HG03045 (cell line): ENCODE results near the gene EPS8L1.
"Not testable (repeated sequence)": the region's sequence is repeated elsewhere in the genome, so short reads cannot be mapped to it uniquely, and the experiment has no call there.

Source experiments
- ATAC-seq: cut with Tn5 transposase; IDR thresholded peaks from one replicate; pipeline ENCODE4 v1.9.1; 2021; ENCODE audit warnings: mild to moderate bottlenecking, moderate library complexity; ENCODE audit not compliant: unreplicated experiment

Gene EPS8L1

GRCh38 chr19:55048446-55048845 lies 27.2 kb upstream of the EPS8L1 start:
- no peak for ATAC-seq

- no peak for ATAC-seq
Observed at GRCh38 chr19:55050749-55051532, 24.7 kb upstream of the EPS8L1 start.

- ATAC-seq: no peak
Observed at GRCh38 chr19:55053735-55054134, 21.9 kb upstream of the EPS8L1 start.

GRCh38 chr19:55056827-55057226 lies 18.8 kb upstream of the EPS8L1 start:
- no peak for ATAC-seq

- ATAC-seq: no peak
Observed at GRCh38 chr19:55058781-55059610, 16.7 kb upstream of the EPS8L1 start.

GRCh38 chr19:55060287-55060686 lies 15.4 kb upstream of the EPS8L1 start:
- ATAC-seq: not testable (repeated sequence)

GRCh38 chr19:55062735-55063491 lies 12.8 kb upstream of the EPS8L1 start, which contains the start of gene RDH13:
Gene RDH13, minus strand, starts transcription at chr19:55063148. Its CDS starts 116 bp downstream, at chr19:55063032.
- ATAC-seq: peak; percentile 92

- no peak for ATAC-seq
Observed at GRCh38 chr19:55063492-55063843, 12.2 kb upstream of the EPS8L1 start.

- not testable (repeated sequence) for ATAC-seq
Observed at GRCh38 chr19:55065516-55065915, 10.2 kb upstream of the EPS8L1 start.

GRCh38 chr19:55066107-55066709 lies 9.5 kb upstream of the EPS8L1 start:
- no peak for ATAC-seq

GRCh38 chr19:55067869-55068268 lies 7.8 kb upstream of the EPS8L1 start:
- ATAC-seq: no peak

GRCh38 chr19:55068950-55069864 lies 6.5 kb upstream of the EPS8L1 start:
- no peak for ATAC-seq

GRCh38 chr19:55069865-55070197 lies 5.8 kb upstream of the EPS8L1 start:
- ATAC-seq: no peak

GRCh38 chr19:55070466-55071128 lies 5.1 kb upstream of the EPS8L1 start:
- ATAC-seq: no peak

GRCh38 chr19:55071129-55071502 lies 4.6 kb upstream of the EPS8L1 start:
- ATAC-seq: no peak

GRCh38 chr19:55071913-55072312 lies 3.8 kb upstream of the EPS8L1 start:
- no peak for ATAC-seq

- no peak for ATAC-seq
Observed at GRCh38 chr19:55076321-55076720, 652 bp downstream of the EPS8L1 start.

GRCh38 chr19:55077106-55077505 lies 1.4 kb downstream of the EPS8L1 start:
- ATAC-seq: no peak

- ATAC-seq: no peak
Observed at GRCh38 chr19:55078996-55079395, 3.3 kb downstream of the EPS8L1 start.
